Immature natural killer cell (primary cell): Measurements from ENCODE around the gene ITGB3BP. TPM values are rescaled to one million over a fixed set of nuclear protein-coding genes. Genes with fewer than 3 reads are reported as not detected.
"Not testable (repeated sequence)": the region's sequence is repeated elsewhere in the genome, so short reads cannot be mapped to it uniquely, and the experiment has no call there.

Source experiments
- DNase-seq, 3 donors: peaks; one replicate each; pipeline ENCODE4 v3.0.0; 2022; ENCODE audit warnings: mixed read lengths in 1 of 3
- H3K27ac Mint-ChIP-seq, 6 donors: one replicate each; pipeline ENCODE4 v1.8.0; 2020; ENCODE audit warnings: mixed read lengths in 6 of 6, mild to moderate bottlenecking in 5 of 6, inconsistent platforms in 4 of 6, moderate library complexity in 3 of 6
- H3K27me3 Mint-ChIP-seq, 3 donors: one replicate each; pipeline ENCODE4 v1.8.0; 2020 to 2021; ENCODE audit warnings: low read depth in 3 of 3, mild to moderate bottlenecking in 3 of 3, mixed read lengths in 3 of 3, moderate library complexity in 3 of 3, inconsistent platforms in 1 of 3
- H3K36me3 Mint-ChIP-seq, 3 donors: one replicate each; pipeline ENCODE4 v1.8.0; 2020; ENCODE audit warnings: mixed read lengths in 3 of 3, inconsistent platforms in 2 of 3, mild to moderate bottlenecking in 2 of 3
- H3K4me1 Mint-ChIP-seq, 2 donors: one replicate each; pipeline ENCODE4 v1.8.0; 2020; ENCODE audit warnings: inconsistent platforms in 2 of 2, mild to moderate bottlenecking in 2 of 2, mixed read lengths in 2 of 2, moderate library complexity in 1 of 2
- H3K4me3 Mint-ChIP-seq, 5 donors: one replicate each; pipeline ENCODE4 v1.8.0; 2020; ENCODE audit warnings: mild to moderate bottlenecking in 5 of 5, mixed read lengths in 5 of 5, inconsistent platforms in 3 of 5, moderate library complexity in 3 of 5
- H3K9me3 Mint-ChIP-seq, 6 donors: one replicate each; pipeline ENCODE4 v1.8.0; 2020; ENCODE audit warnings: mild to moderate bottlenecking in 6 of 6, mixed read lengths in 6 of 6, inconsistent platforms in 4 of 6, moderate library complexity in 3 of 6
- polyA plus RNA-seq, 3 donors: library from polyadenylated mRNA; unstranded; fragments of 300-500 nt; fragmentation: Illumina TruSeq; gene quantifications; one replicate each; pipeline ENCODE4 v1.2.3, GENCODE V29; 2021

The ITGB3BP gene
- polyA plus RNA-seq, 3 donors from 2014 or later = 7.9 to 24.0 (median 23.5) TPM

- Mint-ChIP-seq H3K4me1 (no peaks in the 10 kb centered on the region), H3K9me3 (no peaks in the 10 kb centered on the region), H3K36me3 (peaks cover 0 to 12% (median 3%) of the 10 kb centered on the region in 3 donors), H3K27me3 (no peaks in the 10 kb centered on the region), H3K4me3 (no peak overlapping the region), H3K27ac (no peak overlapping the region)
- DNase-seq = no peak
Measured at GRCh38 chr1:63480057-63480456, 43.0 kb downstream of the ITGB3BP start.

- H3K4me1 Mint-ChIP-seq = no peaks in the 10 kb centered on the region
- no peak overlapping the region for H3K4me3 Mint-ChIP-seq
- H3K9me3 Mint-ChIP-seq = no peaks in the 10 kb centered on the region
- no peak for DNase-seq
- H3K27me3 Mint-ChIP-seq = no peaks in the 10 kb centered on the region
- H3K27ac Mint-ChIP-seq = no peak overlapping the region
- peaks cover 0 to 13% (median 8%) of the 10 kb centered on the region in 3 donors for H3K36me3 Mint-ChIP-seq
Measured at GRCh38 chr1:63475761-63476160, 47.3 kb downstream of the ITGB3BP start.

- peaks cover 0 to 22% (median 17%) of the 10 kb centered on the region in 3 donors for H3K36me3 Mint-ChIP-seq
- not testable (repeated sequence) for H3K9me3 Mint-ChIP-seq, H3K4me3 Mint-ChIP-seq, H3K27me3 Mint-ChIP-seq, DNase-seq, H3K27ac Mint-ChIP-seq, H3K4me1 Mint-ChIP-seq
Measured at GRCh38 chr1:63468683-63469082, 54.3 kb downstream of the ITGB3BP start.

- Mint-ChIP-seq H3K9me3 (peaks cover 2 to 11% (median 7%) of the 10 kb centered on the region in 6 donors), H3K4me3 (no peak overlapping the region), H3K36me3 (peaks cover 12 to 36% (median 28%) of the 10 kb centered on the region in 3 donors), H3K27me3 (peaks cover 0 to 4% (median 0%) of the 10 kb centered on the region in 3 donors), H3K27ac (no peak overlapping the region), H3K4me1 (no peaks in the 10 kb centered on the region)
- no peak for DNase-seq
Measured at GRCh38 chr1:63466759-63467158, 56.3 kb downstream of the ITGB3BP start.

- Mint-ChIP-seq H3K27me3 (peaks cover 0 to 4% (median 0%) of the 10 kb centered on the region in 3 donors), H3K4me1 (no peaks in the 10 kb centered on the region), H3K27ac (no peak overlapping the region), H3K4me3 (no peak overlapping the region), H3K9me3 (peaks cover 2 to 14% (median 8%) of the 10 kb centered on the region in 6 donors), H3K36me3 (peaks cover 18 to 37% (median 30%) of the 10 kb centered on the region in 3 donors)
- no peak for DNase-seq
Measured at GRCh38 chr1:63466181-63466580, 56.8 kb downstream of the ITGB3BP start.

- H3K4me1 Mint-ChIP-seq = no peaks in the 10 kb centered on the region
- no peak for DNase-seq
- H3K27me3 Mint-ChIP-seq = peaks cover 0 to 4% (median 0%) of the 10 kb centered on the region in 3 donors
- no peak overlapping the region for H3K4me3 Mint-ChIP-seq
- no peak overlapping the region for H3K27ac Mint-ChIP-seq
- H3K36me3 Mint-ChIP-seq = peaks cover 18 to 33% (median 33%) of the 10 kb centered on the region in 3 donors
- peaks cover 2 to 14% (median 8%) of the 10 kb centered on the region in 6 donors for H3K9me3 Mint-ChIP-seq
Measured at GRCh38 chr1:63463248-63463647, 59.8 kb downstream of the ITGB3BP start.

GRCh38 chr1:63461661-63462230 is 61.3 kb downstream of the ITGB3BP start:
- Mint-ChIP-seq H3K27me3 (peaks cover 0 to 6% (median 0%) of the 10 kb centered on the region in 3 donors), H3K4me3 (no peak overlapping the region), H3K36me3 (peaks cover 18 to 40% (median 25%) of the 10 kb centered on the region in 3 donors), H3K4me1 (no peaks in the 10 kb centered on the region), H3K27ac (no peak overlapping the region), H3K9me3 (peaks cover 2 to 14% (median 8%) of the 10 kb centered on the region in 6 donors)
- no peak for DNase-seq

GRCh38 chr1:63458750-63459149 is 64.3 kb downstream of the ITGB3BP start:
- no peak for DNase-seq
- H3K36me3 Mint-ChIP-seq = peaks cover 18 to 40% (median 25%) of the 10 kb centered on the region in 3 donors
- H3K27me3 Mint-ChIP-seq = peaks cover 0 to 6% (median 0%) of the 10 kb centered on the region in 3 donors
- H3K4me1 Mint-ChIP-seq = no peaks in the 10 kb centered on the region
- H3K27ac Mint-ChIP-seq = no peak overlapping the region
- no peak overlapping the region for H3K4me3 Mint-ChIP-seq
- peaks cover 2 to 14% (median 8%) of the 10 kb centered on the region in 6 donors for H3K9me3 Mint-ChIP-seq

GRCh38 chr1:63454269-63454668 is 68.8 kb downstream of the ITGB3BP start:
- no peak for DNase-seq
- Mint-ChIP-seq H3K36me3 (peaks cover 0 to 12% (median 6%) of the 10 kb centered on the region in 3 donors), H3K4me1 (no peaks in the 10 kb centered on the region), H3K9me3 (no peaks in the 10 kb centered on the region), H3K4me3 (no peak overlapping the region), H3K27me3 (peaks cover 0 to 2% (median 0%) of the 10 kb centered on the region in 3 donors), H3K27ac (no peak overlapping the region)

- Mint-ChIP-seq H3K36me3 (peaks cover 0 to 11% (median 0%) of the 10 kb centered on the region in 3 donors), H3K4me3 (no peak overlapping the region), H3K9me3 (no peaks in the 10 kb centered on the region), H3K27me3 (peaks cover 0 to 2% (median 0%) of the 10 kb centered on the region in 3 donors), H3K4me1 (no peaks in the 10 kb centered on the region), H3K27ac (no peak overlapping the region)
- no peak for DNase-seq
Measured at GRCh38 chr1:63453232-63453631, 69.8 kb downstream of the ITGB3BP start.

GRCh38 chr1:63450416-63450815 is 72.6 kb downstream of the ITGB3BP start:
- Mint-ChIP-seq H3K36me3 (peaks cover 0 to 3% (median 0%) of the 10 kb centered on the region in 3 donors), H3K27me3 (no peaks in the 10 kb centered on the region), H3K4me3 (no peak overlapping the region), H3K27ac (no peak overlapping the region), H3K4me1 (no peaks in the 10 kb centered on the region), H3K9me3 (no peaks in the 10 kb centered on the region)
- no peak for DNase-seq

- H3K36me3 Mint-ChIP-seq = peaks cover 0 to 3% (median 0%) of the 10 kb centered on the region in 3 donors
- H3K4me1 Mint-ChIP-seq = no peaks in the 10 kb centered on the region
- H3K27me3 Mint-ChIP-seq = no peaks in the 10 kb centered on the region
- no peak overlapping the region for H3K4me3 Mint-ChIP-seq
- H3K27ac Mint-ChIP-seq = no peak overlapping the region
- H3K9me3 Mint-ChIP-seq = no peaks in the 10 kb centered on the region
- no peak for DNase-seq
Measured at GRCh38 chr1:63448731-63449246, 74.2 kb downstream of the ITGB3BP start.

GRCh38 chr1:63442141-63442475 is 80.9 kb downstream of the ITGB3BP start:
- H3K4me1 Mint-ChIP-seq = no peaks in the 10 kb centered on the region
- no peaks in the 10 kb centered on the region for H3K9me3 Mint-ChIP-seq
- H3K27ac Mint-ChIP-seq = no peak overlapping the region
- DNase-seq = no peak
- H3K36me3 Mint-ChIP-seq = no peaks in the 10 kb centered on the region
- H3K4me3 Mint-ChIP-seq = no peak overlapping the region
- H3K27me3 Mint-ChIP-seq = no peaks in the 10 kb centered on the region

- Mint-ChIP-seq H3K27me3 (peaks cover 0 to 2% (median 0%) of the 10 kb centered on the region in 3 donors), H3K9me3 (no peaks in the 10 kb centered on the region), H3K36me3 (peaks cover 9 to 26% (median 17%) of the 10 kb centered on the region in 3 donors), H3K4me1 (no peaks in the 10 kb centered on the region), H3K4me3 (no peak overlapping the region), H3K27ac (no peak overlapping the region)
- DNase-seq = no peak
Measured at GRCh38 chr1:63435161-63435560, 87.9 kb downstream of the ITGB3BP start.

GRCh38 chr1:63429281-63429680 is 93.7 kb downstream of the ITGB3BP start:
- Mint-ChIP-seq H3K9me3 (no peaks in the 10 kb centered on the region), H3K27ac (no peak overlapping the region)

More at GRCh38 chr1:63429281-63429680, 93.7 kb downstream of the ITGB3BP start:
- Mint-ChIP-seq H3K4me3 (no peak overlapping the region), H3K27me3 (peaks cover 0 to 4% (median 0%) of the 10 kb centered on the region in 3 donors), H3K4me1 (no peaks in the 10 kb centered on the region), H3K36me3 (peaks cover 17 to 33% (median 32%) of the 10 kb centered on the region in 3 donors)
- DNase-seq = no peak
